ENCODE measurements around the gene CAV1. TPM values are rescaled to one million over a fixed set of nuclear protein-coding genes. Genes with fewer than 3 reads are reported as not detected.

The CAV1 gene
- total RNA-seq, 1 donor from 2014 or later, result 0.84 TPM

DNA sequence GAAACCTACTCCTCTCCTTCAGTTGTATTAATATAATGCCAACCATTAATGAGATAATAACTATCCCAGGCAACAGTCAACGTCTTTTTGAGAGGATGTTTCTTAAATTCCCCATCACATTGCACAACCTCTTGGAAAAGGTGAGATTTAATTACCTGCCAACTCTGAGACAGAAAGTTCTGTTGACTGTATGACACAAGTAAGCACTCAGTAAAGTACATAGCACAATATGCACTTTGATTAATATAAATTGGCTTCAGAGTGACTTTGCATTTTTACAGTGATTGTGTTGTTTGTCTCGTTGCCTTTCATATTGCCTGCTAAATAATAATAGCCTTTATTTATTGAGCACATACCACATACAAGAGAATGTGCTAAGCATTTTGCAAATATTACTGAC is 46.7 kb downstream of the CAV1 start:
- H3K9me3 Mint-ChIP-seq (ENCODE audit: low read depth), result no peaks in the 10 kb centered on the region

DNA sequence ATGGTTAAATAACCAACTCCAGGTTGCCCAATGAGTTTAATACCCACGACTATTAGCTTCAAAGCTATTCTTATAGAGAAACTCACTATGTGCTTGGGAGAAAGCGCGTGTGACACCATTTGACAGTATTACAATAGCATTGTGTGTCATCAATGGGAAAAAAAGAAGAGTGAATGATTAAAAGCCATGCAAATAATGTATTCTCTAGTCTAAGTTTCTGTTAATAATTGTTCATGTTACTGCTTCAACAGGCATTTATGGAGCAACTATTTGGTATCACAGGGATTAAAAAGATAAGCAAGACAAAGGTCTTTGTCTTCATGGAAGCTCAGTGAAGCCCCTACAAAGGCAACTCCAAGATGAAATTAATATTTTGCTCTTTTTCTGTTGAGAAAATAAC is 47.2 kb downstream of the CAV1 start:
- Mint-ChIP-seq H3K9me3 (ENCODE audit: low read depth) (no peaks in the 10 kb centered on the region), H3K27ac (no peak overlapping the region), H3K4me1 (ENCODE audit: low read depth) (peaks cover 3% of the 10 kb centered on the region), H3K4me3 (ENCODE audit: low read depth) (no peak overlapping the region), H3K36me3 (ENCODE audit: insufficient read depth) (no peaks in the 10 kb centered on the region), H3K27me3 (no peaks in the 10 kb centered on the region)
- no peak for DNase-seq (ENCODE audit: low spot score, unreplicated experiment)
- TF ChIP-seq, protein P1, sequence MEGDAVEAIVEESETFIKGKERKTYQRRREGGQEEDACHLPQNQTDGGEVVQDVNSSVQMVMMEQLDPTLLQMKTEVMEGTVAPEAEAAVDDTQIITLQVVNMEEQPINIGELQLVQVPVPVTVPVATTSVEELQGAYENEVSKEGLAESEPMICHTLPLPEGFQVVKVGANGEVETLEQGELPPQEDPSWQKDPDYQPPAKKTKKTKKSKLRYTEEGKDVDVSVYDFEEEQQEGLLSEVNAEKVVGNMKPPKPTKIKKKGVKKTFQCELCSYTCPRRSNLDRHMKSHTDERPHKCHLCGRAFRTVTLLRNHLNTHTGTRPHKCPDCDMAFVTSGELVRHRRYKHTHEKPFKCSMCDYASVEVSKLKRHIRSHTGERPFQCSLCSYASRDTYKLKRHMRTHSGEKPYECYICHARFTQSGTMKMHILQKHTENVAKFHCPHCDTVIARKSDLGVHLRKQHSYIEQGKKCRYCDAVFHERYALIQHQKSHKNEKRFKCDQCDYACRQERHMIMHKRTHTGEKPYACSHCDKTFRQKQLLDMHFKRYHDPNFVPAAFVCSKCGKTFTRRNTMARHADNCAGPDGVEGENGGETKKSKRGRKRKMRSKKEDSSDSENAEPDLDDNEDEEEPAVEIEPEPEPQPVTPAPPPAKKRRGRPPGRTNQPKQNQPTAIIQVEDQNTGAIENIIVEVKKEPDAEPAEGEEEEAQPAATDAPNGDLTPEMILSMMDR (IDR thresholded peaks at IDR 0.05; ENCODE audit: unreplicated experiment), result no peak

More for the DNA sequence above, 46.7 kb downstream of the CAV1 start:
- peaks cover 3% of the 10 kb centered on the region for H3K4me1 Mint-ChIP-seq (ENCODE audit: low read depth)
- H3K36me3 Mint-ChIP-seq (ENCODE audit: insufficient read depth), result no peaks in the 10 kb centered on the region
- H3K27ac Mint-ChIP-seq, result no peak overlapping the region
- H3K4me3 Mint-ChIP-seq (ENCODE audit: low read depth), result no peak overlapping the region
- TF ChIP-seq, protein P1 (IDR thresholded peaks at IDR 0.05; ENCODE audit: unreplicated experiment), result no peak
- H3K27me3 Mint-ChIP-seq, result no peaks in the 10 kb centered on the region
- no peak for DNase-seq (ENCODE audit: low spot score, unreplicated experiment)

DNA sequence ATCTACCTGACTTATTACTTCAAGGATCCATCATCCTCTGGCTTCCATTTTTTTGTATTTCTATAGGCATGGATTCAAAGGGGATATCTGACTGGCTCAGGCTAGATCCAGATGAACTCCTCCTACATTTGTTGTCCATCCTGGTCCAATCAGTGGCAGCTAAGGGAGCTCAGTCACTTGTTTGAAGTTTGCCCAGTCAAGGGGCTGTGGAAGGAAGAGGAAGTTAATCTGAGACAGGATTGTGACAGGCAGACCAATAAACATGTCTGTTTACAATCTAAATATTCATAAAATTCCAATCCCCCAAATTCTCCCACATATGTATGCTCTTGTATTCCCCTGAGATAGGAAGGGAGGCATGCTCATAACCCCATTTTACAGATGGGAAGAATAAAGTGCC is 48.7 kb downstream of the CAV1 start:
- H3K36me3 Mint-ChIP-seq (ENCODE audit: insufficient read depth), result no peaks in the 10 kb centered on the region
- H3K4me3 Mint-ChIP-seq (ENCODE audit: low read depth), result no peak overlapping the region
- H3K27me3 Mint-ChIP-seq, result no peaks in the 10 kb centered on the region
- H3K4me1 Mint-ChIP-seq (ENCODE audit: low read depth), result peaks cover 7% of the 10 kb centered on the region
- TF ChIP-seq, protein P1 (IDR thresholded peaks at IDR 0.05; ENCODE audit: unreplicated experiment), result no peak
- H3K9me3 Mint-ChIP-seq (ENCODE audit: low read depth), result peaks cover under 1% of the 10 kb centered on the region
- no peak overlapping the region for H3K27ac Mint-ChIP-seq
- no peak for DNase-seq (ENCODE audit: low spot score, unreplicated experiment)

DNA sequence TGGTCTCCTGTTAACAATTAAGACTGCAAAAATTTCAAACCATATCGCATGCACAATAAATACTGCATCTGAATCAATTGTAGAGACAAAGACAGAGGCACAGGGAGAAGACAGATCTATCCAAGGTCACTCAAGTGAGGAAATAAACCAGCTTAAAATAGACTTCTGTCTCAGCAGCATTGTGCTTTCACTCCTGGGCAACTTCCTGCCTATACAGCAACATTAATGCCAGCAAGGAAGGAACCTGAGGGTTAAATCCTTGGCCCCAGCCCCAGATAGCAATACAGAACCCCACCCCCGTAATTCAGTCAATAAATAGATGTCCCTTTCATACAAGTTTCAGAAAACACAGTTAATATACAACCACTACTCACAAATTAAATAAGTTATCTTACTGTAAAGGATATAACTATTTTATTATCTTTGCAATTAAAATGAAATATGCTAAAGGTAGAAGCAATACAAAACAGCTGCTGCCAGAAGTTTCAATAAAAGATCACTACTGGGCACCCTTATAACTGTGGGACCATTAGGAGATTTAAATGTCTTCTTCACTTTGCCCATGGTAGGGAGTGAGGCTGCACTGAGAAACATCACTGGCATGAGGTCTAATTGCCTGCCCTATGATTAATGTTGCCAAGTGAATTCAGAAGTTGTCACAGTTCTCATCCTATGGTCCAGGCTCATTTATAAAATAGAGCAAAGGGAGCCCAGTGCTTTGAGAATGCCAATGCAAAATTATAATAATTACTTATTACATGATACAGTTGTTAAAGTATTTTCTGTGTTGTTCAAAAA is 49.4 kb downstream of the CAV1 start:
- Mint-ChIP-seq H3K27ac (no peak overlapping the region), H3K27me3 (no peaks in the 10 kb centered on the region), H3K9me3 (ENCODE audit: low read depth) (peaks cover 5% of the 10 kb centered on the region), H3K36me3 (ENCODE audit: insufficient read depth) (no peaks in the 10 kb centered on the region), H3K4me1 (ENCODE audit: low read depth) (peaks cover 7% of the 10 kb centered on the region), H3K4me3 (ENCODE audit: low read depth) (no peak overlapping the region)
- TF ChIP-seq, protein P1 (IDR thresholded peaks at IDR 0.05; ENCODE audit: unreplicated experiment), result no peak
- DNase-seq (ENCODE audit: low spot score, unreplicated experiment), result no peak

DNA sequence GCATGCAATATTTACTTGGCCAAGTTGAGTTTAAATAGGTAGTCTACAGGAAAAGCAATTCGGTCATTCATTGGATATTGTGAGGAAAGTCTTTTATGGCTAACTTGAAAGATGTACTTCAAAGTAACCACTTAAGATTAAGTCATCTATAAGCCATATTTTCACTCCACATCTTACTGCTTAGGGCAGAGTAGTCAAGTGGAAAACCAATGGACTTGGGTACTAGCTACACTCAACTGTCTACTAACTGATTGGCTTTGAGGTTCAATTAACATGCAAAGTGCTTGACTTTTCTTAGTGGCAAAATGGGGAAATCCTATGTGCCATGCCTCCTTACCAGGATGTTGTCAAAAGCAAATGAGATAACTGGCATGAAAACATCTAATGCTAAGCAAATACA is 51.0 kb downstream of the CAV1 start:
- Mint-ChIP-seq H3K27me3 (no peaks in the 10 kb centered on the region), H3K36me3 (ENCODE audit: insufficient read depth) (no peaks in the 10 kb centered on the region), H3K27ac (no peak overlapping the region), H3K9me3 (ENCODE audit: low read depth) (peaks cover 5% of the 10 kb centered on the region), H3K4me3 (ENCODE audit: low read depth) (no peak overlapping the region), H3K4me1 (ENCODE audit: low read depth) (peaks cover 7% of the 10 kb centered on the region)
- TF ChIP-seq, protein P1 (IDR thresholded peaks at IDR 0.05; ENCODE audit: unreplicated experiment), result no peak
- DNase-seq (ENCODE audit: low spot score, unreplicated experiment), result no peak
